Muscle of leg (tissue), 11 donors: Measurements from ENCODE around the gene SYPL1. TPM values are rescaled to one million over a fixed set of nuclear protein-coding genes. Genes with fewer than 3 reads are reported as not detected.
A peak's percentile ranks its signal among the peaks of the same experiment; 100 is the strongest.

Experiments
- DNase-seq: peaks from one replicate; pipeline ENCODE4 v3.0.0; 2013
- H3K27ac ChIP-seq: one replicate; pipeline ENCODE4 v1.5.1; 2013; ENCODE audit warnings: mild to moderate bottlenecking, low read length, control low read depth
- H3K27me3 ChIP-seq: one replicate; pipeline ENCODE4 v1.6.1; 2013; ENCODE audit warnings: low read length; ENCODE audit not compliant: control insufficient read depth, insufficient read depth
- H3K36me3 ChIP-seq: one replicate; pipeline ENCODE4 v1.6.1; 2013; ENCODE audit warnings: low read length; ENCODE audit not compliant: control insufficient read depth, insufficient read depth
- H3K4me1 ChIP-seq: one replicate; pipeline ENCODE4 v1.6.1; 2013; ENCODE audit warnings: low read length; ENCODE audit not compliant: control insufficient read depth, insufficient read depth
- H3K4me3 ChIP-seq: one replicate; pipeline ENCODE4 v1.5.1; 2013; ENCODE audit warnings: low read length, control low read depth
- H3K9me3 ChIP-seq: replicated peaks from 2 replicates; pipeline ENCODE4 v1.6.1; 2013; ENCODE audit warnings: low read depth, low read length; ENCODE audit not compliant: control insufficient read depth
- WGBS: methylation state at CpG from one replicate; pipeline ENCODE4 v1.1.5; 2013; ENCODE audit warnings: missing lambda C conversion rate; ENCODE audit not compliant: insufficient coverage; 5-methylcytosine and 5-hydroxymethylcytosine counted together
- polyA plus RNA-seq, 8 donors: library from polyadenylated mRNA; unstranded; fragments of 120-200 nt; gene quantifications; one replicate each; pipeline versions ENCODE4 v1.2.1 to v1.2.3, GENCODE V29; 2013; ENCODE audit warnings: inconsistent platforms in 1 of 8, low replicate concordance in 1 of 8; ENCODE audit not compliant: insufficient read length in 8 of 8, insufficient read depth in 1 of 8
- total RNA-seq: library from RNA; stranded (reverse); fragments of 120-200 nt; gene quantifications from one replicate; pipeline ENCODE4 v1.2.4, GENCODE V29; 2013

The SYPL1 gene
- total and polyA plus RNA-seq, 9 donors, result 31.3 to 69.3 (median 58.4) TPM

DNA sequence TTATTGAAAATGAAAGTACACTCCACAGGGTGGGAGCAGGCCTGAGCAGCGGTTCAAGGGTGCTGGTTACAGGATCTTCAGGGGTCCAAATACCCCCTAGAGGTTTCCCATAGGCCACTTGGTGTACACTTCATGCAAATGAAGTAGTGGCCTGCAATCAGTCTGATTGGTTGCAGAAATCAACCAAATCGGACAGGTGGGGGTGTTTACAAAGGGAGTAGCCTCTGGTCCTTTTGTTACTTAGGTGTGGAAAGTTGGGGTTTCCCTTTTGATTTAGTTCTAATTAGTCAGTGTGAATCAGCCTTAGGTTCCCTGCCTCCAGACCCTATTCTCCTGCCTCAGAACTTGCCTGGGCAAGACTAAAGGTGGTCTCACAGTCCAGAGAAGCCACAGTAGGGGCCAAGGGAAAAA lies 49.6 kb downstream of the SYPL1 start:
- H3K36me3 ChIP-seq, result no peaks in the 10 kb centered on the region
- no peak for DNase-seq
- H3K27ac ChIP-seq, result no peak overlapping the region
- no peak overlapping the region for H3K4me3 ChIP-seq
- 100% methylated on average over 1 of the region's 2 CpGs for WGBS
- no peaks in the 10 kb centered on the region for H3K27me3 ChIP-seq
- H3K9me3 ChIP-seq, result no peaks in the 10 kb centered on the region
- peaks cover 21% of the 10 kb centered on the region for H3K4me1 ChIP-seq

DNA sequence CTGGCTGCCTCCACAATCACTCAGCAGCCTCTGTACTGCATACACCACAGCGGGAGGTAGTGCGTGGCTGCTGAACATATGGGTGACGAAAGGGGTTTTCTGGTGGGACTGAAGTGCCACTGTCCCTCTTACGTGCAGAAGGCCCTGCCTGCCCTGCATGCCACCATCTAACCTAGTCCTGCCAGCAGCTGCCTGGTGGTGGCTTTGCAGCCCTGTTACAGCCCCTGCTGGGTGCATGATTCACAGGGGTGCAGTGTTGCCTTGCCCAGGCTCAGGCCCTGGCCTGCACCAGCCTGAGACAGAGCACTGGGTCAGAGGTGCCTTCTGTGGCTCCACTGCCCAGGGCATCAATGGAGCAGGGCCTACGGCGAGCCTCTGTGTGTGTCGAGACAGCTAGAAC lies 50.1 kb downstream of the SYPL1 start:
- WGBS, result 98% methylated on average over 6 of the region's 7 CpGs
- H3K36me3 ChIP-seq, result no peaks in the 10 kb centered on the region
- no peak overlapping the region for H3K4me3 ChIP-seq
- H3K9me3 ChIP-seq, result no peaks in the 10 kb centered on the region
- H3K27me3 ChIP-seq, result no peaks in the 10 kb centered on the region
- no peak for DNase-seq
- no peak overlapping the region for H3K27ac ChIP-seq
- peaks cover 22% of the 10 kb centered on the region for H3K4me1 ChIP-seq

DNA sequence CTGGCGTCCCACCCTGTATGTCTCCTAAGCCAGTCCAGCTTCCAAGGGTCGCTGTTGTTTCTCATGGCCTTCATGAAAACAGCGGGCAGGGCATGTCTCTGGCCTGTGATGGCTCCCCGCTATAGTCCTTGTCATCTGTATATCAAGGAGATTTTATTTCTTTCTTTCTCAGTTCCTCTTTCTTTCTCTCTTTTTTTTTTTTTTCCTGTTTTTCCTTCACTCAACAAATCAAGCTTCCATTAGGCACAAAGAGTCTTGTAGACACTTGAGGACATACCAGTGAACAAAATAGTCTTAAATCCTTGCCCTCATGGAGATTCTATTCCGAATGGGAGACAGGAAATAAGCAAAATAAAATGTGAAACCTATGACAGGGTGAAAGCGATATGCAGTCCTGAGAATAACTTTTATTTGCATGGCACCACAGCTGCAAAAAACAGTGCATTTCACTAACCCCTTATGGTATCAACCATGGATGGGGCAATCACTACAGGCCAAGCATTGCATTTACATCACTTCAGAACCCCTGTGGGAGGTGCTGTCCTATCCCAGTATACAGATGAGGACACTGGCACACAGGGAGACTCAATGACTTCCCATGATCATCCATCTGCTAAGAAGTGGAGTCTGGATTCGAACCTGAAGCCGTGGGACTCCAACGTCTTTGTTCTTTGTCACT lies 50.7 kb downstream of the SYPL1 start:
- Histone ChIP-seq H3K4me1 (peaks cover 23% of the 10 kb centered on the region), H3K9me3 (no peaks in the 10 kb centered on the region), H3K27me3 (no peaks in the 10 kb centered on the region), H3K27ac (no peak overlapping the region), H3K36me3 (no peaks in the 10 kb centered on the region), H3K4me3 (no peak overlapping the region)
- WGBS, result no CpG with 5 or more reads among the region's 9 CpGs
- no peak for DNase-seq

DNA sequence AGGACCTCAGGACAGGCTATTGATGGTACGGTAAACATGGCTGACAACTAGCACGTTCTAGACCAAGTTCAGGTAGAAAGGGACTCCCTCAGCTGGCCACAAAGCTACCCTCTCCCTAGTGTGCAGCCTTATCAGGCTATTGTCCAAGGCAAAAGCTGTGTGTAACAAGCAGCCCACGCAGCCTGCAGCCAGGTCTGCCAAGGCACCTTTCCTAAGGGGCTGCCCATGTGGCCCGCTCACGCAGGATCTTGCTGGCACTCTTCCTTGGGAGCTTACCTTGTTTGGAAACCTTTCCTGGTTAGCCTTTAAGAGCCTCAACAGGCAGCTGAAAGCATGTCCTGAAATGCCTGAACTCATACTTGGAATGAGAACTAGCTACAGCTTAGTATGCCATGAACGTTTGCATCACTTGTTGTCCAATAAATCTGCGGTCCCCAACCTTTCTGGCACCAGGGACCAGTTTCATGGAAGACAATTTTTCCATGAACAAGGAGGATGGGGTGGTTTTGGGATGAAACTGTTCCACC lies 51.7 kb downstream of the SYPL1 start:
- H3K9me3 ChIP-seq, result no peaks in the 10 kb centered on the region
- H3K27me3 ChIP-seq, result no peaks in the 10 kb centered on the region
- no peaks in the 10 kb centered on the region for H3K36me3 ChIP-seq
- WGBS, result 85% methylated on average over 6 of the region's 7 CpGs
- no peak overlapping the region for H3K4me3 ChIP-seq
- no peak for DNase-seq
- peaks cover 18% of the 10 kb centered on the region for H3K4me1 ChIP-seq
- H3K27ac ChIP-seq, result no peak overlapping the region

DNA sequence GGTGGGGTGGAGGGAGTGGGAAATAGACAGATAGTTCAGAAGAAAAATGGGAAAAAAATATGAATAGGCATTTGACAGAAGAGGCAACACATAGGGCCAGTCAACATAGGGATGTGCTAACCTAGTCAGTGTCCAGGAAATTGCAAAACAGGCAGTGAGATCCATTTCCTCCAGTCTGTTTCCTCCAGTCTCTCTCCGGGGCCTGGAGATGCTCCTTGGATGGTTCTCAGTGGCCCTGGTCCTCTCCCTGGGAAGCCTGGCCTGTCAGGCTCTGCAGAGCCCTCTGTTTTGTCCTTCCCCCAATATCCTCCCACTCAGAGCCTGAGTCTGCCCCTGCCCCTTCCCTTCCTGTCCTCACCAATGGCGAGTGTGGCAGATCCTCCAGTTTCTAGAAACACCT lies 52.6 kb downstream of the SYPL1 start:
- 75% methylated on average over 2 of the region's 2 CpGs for WGBS
- Histone ChIP-seq H3K4me1 (peaks cover 9% of the 10 kb centered on the region), H3K27me3 (no peaks in the 10 kb centered on the region), H3K9me3 (no peaks in the 10 kb centered on the region), H3K27ac (no peak overlapping the region), H3K4me3 (no peak overlapping the region), H3K36me3 (no peaks in the 10 kb centered on the region)
- no peak for DNase-seq

DNA sequence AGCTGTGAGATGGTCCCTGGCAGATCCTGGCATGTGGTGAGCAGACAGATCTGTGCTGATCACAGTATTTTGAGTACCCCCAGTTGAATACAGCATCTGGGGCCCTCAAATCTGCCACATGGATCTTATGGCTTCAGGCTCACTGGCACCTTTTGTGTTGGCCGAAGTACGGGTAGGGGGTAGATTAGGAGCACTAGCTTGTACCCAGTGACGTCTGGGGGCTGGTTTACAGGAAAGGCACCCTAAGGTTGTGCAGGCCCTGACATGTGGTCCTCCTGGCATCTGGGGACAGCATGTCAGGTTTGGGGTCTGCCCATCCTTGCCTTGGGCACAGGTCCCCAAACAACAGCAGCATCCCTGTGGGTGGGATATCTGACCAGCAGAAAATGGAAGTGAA lies 53.2 kb downstream of the SYPL1 start:
- H3K9me3 ChIP-seq, result no peaks in the 10 kb centered on the region
- no peak overlapping the region for H3K4me3 ChIP-seq
- DNase-seq, result no peak
- H3K27ac ChIP-seq, result no peak overlapping the region
- WGBS, result 85% methylated on average over 3 of the region's 3 CpGs
- H3K4me1 ChIP-seq, result peaks cover 4% of the 10 kb centered on the region
- no peaks in the 10 kb centered on the region for H3K36me3 ChIP-seq
- peaks cover 4% of the 10 kb centered on the region for H3K27me3 ChIP-seq

DNA sequence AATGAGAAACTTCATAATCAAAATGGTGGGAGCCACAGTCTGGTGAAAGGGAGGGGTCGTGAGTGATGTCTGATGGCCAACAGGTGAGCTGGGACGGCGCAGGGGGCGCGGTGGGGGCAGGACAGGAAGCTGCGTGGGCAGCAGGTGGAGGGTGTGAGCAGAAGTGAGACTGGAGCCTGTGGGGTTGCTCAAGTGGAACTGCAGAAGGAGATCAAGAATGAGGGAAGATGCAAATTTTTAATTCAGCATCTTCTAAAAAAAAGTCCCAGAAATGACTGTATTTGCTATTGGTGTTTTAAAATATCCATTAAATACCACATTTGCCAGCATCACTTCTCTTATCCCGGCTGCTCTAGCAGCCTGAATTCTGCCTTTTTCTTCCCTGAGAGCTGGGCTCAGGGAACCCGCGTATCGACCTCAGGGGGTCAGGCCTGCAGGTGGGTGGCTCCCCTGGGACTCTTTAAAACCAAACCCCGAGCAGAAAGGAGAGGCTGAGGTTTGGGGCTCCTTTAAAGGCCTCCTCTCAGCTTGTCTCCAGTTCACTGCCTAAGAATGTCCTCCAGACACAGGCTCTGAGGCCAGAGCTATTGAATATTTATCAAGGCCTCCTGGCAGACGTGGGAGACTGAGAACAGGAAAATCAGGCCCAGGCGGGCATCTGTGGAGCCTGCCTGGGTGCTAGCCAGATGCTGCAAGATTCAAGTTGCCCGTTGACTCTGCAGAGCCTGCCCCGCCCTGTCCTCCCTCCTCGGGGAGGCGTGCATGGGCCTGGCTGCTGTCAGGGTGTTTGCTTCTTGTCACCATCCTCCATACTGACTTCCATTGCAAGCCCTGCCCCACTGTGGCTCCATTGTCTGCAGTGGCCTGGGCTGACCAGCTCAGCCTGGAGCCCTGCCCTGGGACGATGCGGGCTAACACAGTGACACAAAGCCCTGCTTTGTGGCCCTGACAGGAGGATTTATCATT lies 53.9 kb downstream of the SYPL1 start:
- Histone ChIP-seq H3K4me1 (peaks cover 4% of the 10 kb centered on the region), H3K27me3 (peaks cover 4% of the 10 kb centered on the region), H3K27ac (no peak overlapping the region), H3K9me3 (no peaks in the 10 kb centered on the region), H3K4me3 (no peak overlapping the region), H3K36me3 (no peaks in the 10 kb centered on the region)
- WGBS, result 63% methylated on average over 16 of the region's 19 CpGs
- no peak for DNase-seq

DNA sequence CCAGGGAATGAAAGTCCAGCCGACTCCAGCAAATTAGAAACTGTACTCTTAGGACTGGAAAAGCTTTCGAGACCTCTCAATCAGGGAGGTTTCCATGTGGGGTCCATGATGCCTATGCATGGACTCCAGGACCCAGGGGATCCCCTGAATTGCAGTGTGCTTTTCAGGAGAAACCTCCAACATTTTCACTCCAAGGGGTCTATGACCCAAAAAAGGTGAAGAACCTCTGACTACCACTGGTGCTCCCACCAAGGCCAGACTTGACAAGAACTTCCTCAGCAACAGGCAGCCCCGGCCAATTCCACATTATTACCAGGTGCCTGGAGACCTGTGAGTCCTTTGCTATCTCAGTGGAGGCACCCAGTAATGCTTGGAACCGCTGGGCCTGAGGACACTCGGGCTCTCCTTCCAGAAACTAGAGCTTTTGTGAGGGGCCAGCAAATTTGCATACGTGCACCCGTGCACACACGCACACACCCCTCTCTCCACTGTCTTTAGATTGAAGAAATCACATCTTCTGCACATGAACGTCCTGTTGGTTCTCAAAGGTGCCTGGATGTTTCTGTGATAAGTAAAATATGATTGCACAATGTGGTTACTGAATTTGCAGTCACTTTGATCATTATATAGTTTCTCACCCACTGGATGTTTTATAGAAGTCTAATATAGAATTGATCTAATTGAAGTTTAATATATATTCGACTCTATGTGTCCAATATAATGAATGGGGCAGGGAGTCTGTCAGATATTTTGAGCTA lies 54.7 kb downstream of the SYPL1 start:
- H3K27ac ChIP-seq, result no peak overlapping the region

DNA sequence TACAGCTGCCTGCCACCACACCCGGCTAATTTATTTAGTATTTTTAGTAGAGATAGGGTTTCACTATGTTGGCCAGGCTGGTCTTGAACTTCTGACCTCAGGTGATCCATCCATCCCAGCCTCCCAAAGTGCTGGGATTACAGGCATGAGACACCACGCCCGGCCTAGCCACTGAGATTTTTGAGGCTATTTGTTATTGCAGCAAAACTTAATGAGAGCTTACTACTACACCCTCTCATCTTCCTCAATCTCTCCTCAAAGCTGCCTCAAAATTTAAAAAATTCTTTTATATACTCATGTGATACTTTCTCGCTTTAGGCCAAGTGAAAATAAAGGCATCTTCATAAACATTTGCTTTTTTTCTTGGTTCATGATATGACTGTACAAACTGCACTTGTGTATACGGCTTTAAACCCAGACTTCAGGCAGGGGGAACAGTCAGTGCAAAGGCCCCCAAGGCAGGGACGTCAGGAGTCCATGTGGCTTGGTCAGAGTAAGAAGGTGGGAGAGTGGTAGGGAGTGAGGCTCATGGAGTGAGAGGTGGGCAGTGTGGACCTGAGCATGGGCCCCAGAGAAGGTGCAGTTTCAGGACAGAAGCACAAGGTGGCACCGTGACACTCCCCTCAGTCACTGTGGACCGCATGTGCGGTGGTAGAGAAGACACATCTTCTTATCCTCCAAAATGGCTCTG lies 55.5 kb downstream of the SYPL1 start:
- H3K27ac ChIP-seq, result no peak overlapping the region
- no peaks in the 10 kb centered on the region for H3K36me3 ChIP-seq
- DNase-seq, result peak; percentile 78
- WGBS, result 43% methylated on average over 4 of the region's 9 CpGs
- no peak overlapping the region for H3K4me3 ChIP-seq
- H3K27me3 ChIP-seq, result peaks cover 7% of the 10 kb centered on the region
- H3K9me3 ChIP-seq, result no peaks in the 10 kb centered on the region
- peaks cover 2% of the 10 kb centered on the region for H3K4me1 ChIP-seq

More for the DNA sequence above, 54.7 kb downstream of the SYPL1 start:
- DNase-seq, result no peak
- Histone ChIP-seq H3K9me3 (no peaks in the 10 kb centered on the region), H3K4me3 (no peak overlapping the region), H3K27me3 (peaks cover 7% of the 10 kb centered on the region), H3K36me3 (no peaks in the 10 kb centered on the region), H3K4me1 (peaks cover 2% of the 10 kb centered on the region)
- 74% methylated on average over 4 of the region's 10 CpGs for WGBS
